ENCODE results near the gene UBL4B. TPM values are rescaled to one million over a fixed set of nuclear protein-coding genes. Genes with fewer than 3 reads are reported as not detected.

UBL4B gene
- polyA plus RNA-seq, 3 donors = 0.07 to 0.45 (median 0.09) TPM

DNA sequence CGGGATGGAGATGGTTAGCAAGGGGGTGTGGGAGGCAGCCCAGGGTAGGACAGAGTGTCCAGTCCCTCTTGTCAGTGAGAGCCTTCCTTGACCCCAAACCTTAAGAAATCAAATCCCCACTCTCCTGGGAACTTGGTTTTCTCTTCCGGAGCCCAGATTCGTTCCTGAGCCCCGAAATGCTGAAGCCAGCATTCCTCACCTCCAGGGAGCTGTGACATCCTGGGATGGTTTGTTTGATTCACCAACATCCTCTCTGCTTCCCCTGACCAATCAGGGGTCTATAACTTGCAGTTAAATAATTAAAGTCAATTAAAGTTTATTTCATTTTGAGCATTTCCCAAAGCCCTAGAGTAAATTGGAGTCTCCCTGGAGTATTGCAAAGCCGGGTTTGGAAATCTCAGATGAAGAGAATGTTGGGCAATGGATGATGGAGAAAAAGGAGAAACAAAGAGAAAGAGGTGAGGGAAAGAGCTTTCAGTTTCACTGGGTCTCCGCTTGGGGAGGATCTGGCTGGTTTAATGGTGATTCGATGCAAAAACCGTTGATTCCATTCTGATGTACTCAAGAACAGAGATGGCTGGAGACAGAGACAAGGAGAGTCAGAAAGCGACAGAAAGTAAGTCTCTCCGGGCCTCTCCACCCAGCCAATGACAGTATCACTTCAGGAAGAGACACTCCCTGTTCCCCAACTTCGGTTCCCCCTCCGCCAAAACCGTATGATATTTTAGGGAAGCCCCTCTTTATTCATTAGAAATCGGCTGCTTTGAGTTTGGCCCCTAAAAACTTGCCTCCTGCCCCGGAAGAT, 29.0 kb upstream of the UBL4B start:
- peak overlapping the region; percentile 5 for H3K27ac ChIP-seq (ENCODE audit: low read depth, low read length)
- 21 to 62% (median 22%) methylated on average over 15 of the region's 15 CpGs for WGBS, 3 donors

DNA sequence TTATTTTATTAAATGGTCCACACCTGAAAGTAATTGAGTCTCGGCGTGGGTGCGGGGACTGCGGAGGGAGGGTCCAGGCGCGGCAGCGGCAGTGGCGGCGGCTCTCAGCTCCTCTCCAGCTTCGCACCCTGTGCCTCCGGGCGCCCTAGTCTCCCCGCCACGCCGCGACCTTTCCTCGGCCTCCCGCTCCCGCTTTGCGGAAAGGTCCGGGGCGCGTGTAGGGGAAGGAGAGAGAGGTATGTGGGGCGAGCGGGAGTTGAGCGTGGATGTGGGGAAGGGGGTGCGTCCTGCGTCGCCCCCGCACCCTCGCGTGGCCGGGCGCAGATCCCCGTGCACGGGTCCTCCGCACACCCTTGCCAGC, 28.4 kb upstream of the UBL4B start:
- no peak overlapping the region for H3K27ac ChIP-seq (ENCODE audit: low read depth, low read length)
- WGBS, 3 donors = 5 to 14% (median 6%) methylated on average over 36 to 37 of the region's 37 CpGs

DNA sequence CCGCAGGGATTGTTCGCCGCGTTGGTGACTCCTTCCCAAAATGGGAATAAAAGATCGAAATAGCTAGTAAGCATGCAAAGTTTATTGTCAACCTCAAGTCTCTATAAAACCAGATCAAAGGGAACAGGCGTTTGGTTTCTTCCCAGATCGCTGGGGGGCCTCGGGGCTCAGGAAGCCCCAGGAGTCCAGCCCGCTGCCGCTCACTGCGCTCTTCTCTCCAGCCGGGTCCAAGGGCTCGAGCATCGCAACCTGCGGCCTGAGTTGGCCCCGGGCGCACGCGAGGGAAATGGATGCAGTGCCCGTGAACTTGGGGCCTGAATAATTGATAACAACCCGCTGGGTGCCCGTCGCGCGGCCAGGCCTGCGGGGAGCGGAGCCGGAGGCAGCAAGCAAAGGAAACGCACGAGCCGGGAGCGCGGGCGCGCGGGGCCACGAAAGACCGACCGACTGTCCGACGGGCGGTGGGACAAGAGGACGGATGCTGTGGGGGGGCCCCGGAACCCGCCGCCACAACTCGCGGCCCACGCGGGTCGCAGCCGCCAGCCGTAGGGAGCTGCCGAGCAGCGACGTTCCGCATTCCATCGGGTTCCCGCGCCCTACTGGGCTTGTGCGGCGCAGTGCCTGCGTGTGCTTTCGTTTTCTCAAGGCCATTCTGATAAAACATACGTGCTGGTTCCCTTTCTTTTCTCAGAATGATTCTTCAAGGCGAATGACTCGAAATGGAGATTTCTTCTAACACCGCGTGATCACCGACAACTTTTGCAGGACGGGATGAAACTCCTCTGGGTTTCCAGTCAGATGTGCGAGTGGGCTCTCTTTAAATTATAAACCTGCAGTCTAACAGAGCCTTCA, 27.8 kb upstream of the UBL4B start:
- no peak overlapping the region for H3K27ac ChIP-seq (ENCODE audit: low read depth, low read length)

DNA sequence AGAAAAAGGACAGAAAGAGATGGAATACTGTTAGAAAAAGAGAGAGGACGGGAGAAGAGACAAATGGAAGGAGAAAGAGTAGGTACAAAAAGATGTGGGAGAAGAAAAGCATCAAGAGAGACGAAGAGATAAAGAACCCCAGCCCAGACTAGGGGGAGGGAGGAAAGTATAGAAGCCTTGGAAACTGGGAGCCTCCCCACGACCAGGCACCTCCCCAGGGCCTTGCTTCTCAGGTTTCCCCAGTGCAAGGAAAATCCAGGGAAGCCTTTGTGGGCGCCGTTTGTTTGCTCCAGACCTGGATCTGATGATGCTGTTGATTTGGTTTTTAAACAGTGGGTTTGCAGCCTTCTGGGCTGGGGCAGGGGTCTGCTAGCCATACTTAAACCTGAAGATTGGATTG, 26.6 kb upstream of the UBL4B start:
- H3K27ac ChIP-seq (ENCODE audit: low read depth, low read length) = no peak overlapping the region
- WGBS, 3 donors = 78 to 91% (median 86%) methylated on average over 5 of the region's 5 CpGs

More for the DNA sequence above, 27.8 kb upstream of the UBL4B start:
- WGBS, 3 donors = 2 to 4% (median 3%) methylated on average over 71 to 72 of the region's 72 CpGs

DNA sequence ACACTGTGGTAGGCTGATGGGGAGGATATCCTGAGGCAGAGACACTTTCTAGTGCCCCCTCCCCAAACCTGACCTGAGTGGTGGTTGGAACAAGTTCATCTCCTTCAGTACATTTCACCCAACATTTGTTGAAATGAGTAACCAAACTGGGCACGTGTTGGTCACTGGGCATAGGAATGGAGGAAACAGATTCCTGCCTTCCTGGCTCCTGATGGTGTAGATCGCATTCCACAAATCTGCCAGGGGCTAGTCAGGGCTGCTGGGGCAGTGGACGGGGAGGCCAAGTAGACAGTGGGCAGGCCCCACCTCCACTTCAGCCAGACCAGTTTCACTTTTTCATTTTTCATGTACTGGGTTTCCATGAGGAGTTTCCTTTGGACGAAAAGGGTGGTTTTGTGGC, 25.3 kb upstream of the UBL4B start:
- no peak overlapping the region for H3K27ac ChIP-seq (ENCODE audit: low read depth, low read length)
- 69 to 81% (median 78%) methylated on average over 4 of the region's 4 CpGs for WGBS, 3 donors

DNA sequence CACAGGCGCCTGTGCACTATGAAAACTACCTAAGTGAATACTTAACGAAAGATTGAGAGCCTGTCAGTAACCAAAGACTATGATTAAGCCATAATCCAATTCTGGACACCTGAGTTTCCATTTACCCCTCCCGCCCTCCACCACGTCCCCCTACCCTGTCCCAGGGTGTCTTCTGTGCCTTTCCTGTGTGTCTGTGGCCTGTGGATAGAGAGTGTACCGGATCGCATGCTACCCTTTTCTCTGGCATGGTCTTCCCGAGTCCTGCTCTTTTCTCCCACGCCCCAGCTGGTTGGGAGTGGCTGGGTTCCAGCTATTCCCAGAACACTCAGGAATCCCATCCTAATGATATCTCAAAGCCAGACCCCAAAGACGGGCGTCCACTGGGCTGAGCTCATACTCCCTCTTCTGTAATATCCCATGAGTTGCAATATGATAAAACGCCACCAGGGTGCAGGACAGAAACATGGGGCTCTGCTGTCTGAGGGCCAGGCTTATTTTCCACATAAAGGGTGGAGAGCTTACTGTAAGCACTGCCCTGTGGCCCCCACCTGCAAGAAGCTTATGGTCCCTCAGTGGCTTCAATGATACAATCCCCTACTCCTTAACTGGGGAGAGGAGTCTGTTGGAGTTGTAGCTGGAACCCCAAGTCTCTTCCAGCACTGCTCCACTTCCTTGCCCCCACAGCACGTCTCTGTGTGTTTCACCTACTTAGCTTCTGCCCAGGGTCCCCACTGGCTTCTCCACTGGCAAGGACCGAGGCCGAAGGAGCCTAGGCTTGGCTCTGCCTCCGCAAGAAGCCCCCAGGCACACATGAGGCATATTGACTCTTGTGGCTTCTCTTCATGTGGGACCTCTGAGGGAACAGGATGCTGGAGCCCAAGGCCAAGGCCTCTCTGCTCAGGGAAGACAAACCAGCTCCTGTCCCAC, 24.2 kb upstream of the UBL4B start:
- no peak overlapping the region for H3K27ac ChIP-seq (ENCODE audit: low read depth, low read length)
- 47 to 54% (median 53%) methylated on average over 15 of the region's 15 CpGs for WGBS, 3 donors

DNA sequence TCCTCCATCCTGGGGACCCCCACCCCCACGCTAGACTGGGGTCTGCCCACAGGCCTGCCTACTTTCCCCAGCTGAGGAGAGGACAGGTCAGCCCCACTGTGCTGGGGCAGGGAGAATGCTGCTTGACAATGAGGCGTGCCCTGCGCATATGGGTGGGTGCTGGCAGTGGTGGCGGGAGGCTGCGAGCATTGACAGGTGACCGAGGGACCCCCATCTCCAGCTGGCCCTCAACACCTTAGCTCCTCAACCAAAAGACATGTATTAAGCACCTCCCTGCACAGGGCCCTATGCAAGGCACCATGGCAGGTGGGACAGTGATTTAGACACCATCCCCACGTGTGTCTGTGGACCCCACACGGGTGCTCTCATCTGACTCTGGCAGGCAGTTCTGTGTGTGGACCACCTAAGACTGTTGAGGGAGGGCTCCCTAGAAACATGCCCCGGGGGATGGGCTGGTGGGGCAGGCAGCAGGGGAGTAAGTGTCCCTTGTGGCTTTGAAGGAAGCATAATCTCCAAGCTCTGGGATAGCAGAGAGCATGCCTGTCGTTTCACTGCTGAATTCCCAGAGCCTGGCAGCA, 23.4 kb upstream of the UBL4B start:
- WGBS, 3 donors = 71 to 88% (median 82%) methylated on average over 10 of the region's 10 CpGs
- no peak overlapping the region for H3K27ac ChIP-seq (ENCODE audit: low read depth, low read length)

DNA sequence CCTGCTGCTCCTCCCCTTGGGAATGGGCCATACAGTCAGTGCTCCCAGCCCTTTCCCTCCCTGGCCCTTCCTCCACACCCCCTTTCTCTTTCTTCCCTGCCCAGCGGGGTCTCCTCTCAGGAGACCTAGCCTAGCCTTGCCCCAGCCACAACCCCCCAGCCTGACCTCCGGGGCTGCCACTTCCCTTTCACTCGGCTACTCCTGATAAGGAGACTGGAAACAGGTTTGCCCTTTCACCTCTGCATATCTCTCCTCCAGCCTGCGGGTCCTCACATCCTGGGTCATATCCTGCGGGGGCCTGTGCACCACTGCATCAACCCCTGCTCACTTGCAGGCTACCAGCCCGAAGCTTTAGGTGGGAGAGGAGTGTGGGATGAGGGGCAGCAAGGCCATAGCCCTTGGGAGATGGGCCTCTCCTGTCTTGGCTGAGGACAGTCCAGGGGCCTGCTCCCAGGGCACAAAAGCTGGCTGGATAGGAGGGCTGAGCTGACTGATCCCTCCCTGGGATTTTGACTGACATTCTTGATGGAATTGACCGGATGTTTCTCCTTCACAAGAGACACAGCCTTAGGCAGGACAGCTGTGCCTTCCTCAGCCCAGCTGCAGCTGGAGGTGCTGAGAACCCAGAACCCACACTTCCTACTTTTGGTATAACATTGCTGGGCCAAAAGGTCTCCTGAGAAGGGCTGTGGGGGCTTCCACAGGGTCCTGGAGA, 22.5 kb upstream of the UBL4B start:
- H3K27ac ChIP-seq (ENCODE audit: low read depth, low read length) = no peak overlapping the region
- WGBS, 3 donors = 42 to 55% (median 46%) methylated on average over 7 of the region's 7 CpGs

DNA sequence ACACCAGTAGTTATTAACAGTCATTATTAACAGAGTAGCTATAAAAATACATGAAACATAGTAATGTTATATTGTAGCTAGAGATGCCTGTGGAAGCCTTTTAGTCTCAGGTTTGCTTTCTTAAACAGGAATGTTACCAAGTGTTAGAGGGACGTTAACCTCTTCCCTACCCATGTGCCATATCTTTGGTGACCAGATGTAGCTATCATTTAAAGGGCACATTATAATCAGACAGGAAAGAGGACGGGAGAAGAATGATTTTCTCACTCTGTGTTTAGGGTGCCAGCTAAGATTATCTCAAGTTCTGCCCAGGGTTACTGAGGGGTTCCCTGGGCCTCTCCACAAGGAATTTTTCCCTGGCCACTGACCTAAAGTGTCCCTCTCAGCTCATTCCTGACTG, 20.9 kb upstream of the UBL4B start:
- no peak overlapping the region for H3K27ac ChIP-seq (ENCODE audit: low read depth, low read length)
- WGBS, 3 donors = 46 to 77% (median 68%) methylated on average over 2 of the region's 2 CpGs

DNA sequence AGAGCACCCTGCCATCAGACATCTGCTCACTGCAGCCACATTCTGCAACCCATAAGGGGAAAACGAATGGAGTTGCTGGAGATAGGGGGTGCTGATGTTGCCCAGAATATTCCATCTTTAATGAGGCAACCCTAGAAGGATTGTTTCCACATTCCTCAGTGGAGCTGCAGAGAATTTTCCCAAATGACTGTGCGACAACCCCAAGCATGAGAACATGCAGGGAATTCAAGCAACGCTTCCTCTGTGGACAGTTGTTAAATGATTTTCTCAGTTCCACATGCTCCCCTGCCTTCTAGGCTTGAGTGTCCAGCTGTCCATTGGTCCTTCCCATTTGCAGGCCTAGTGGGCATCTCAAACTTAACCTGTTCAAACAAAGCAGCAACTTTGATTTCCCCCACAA, 20.5 kb upstream of the UBL4B start:
- WGBS, 3 donors = 73 to 86% (median 77%) methylated on average over 3 of the region's 3 CpGs
- no peak overlapping the region for H3K27ac ChIP-seq (ENCODE audit: low read depth, low read length)

DNA sequence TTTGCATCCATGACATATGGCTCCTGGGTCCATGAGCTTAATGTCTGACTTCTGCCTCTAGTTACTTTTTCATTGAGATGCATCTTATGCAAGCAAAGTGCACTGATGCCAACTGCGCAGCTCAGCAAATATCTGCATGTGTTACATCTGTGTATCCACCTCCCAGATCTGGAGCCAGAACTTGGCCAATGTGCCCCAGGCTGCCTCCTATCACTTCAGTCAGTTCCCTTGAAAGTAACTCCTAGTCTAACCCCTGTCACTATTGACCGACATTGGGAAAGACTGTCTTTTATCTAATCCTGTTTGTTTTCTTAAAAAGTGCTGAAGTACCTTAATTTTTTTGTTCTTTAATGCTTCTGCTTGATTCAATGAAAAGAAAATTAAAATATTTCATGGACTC, 19.3 kb upstream of the UBL4B start:
- WGBS, 3 donors = 80 to 92% (median 86%) methylated on average over 2 of the region's 2 CpGs
- H3K27ac ChIP-seq (ENCODE audit: low read depth, low read length) = no peak overlapping the region

DNA sequence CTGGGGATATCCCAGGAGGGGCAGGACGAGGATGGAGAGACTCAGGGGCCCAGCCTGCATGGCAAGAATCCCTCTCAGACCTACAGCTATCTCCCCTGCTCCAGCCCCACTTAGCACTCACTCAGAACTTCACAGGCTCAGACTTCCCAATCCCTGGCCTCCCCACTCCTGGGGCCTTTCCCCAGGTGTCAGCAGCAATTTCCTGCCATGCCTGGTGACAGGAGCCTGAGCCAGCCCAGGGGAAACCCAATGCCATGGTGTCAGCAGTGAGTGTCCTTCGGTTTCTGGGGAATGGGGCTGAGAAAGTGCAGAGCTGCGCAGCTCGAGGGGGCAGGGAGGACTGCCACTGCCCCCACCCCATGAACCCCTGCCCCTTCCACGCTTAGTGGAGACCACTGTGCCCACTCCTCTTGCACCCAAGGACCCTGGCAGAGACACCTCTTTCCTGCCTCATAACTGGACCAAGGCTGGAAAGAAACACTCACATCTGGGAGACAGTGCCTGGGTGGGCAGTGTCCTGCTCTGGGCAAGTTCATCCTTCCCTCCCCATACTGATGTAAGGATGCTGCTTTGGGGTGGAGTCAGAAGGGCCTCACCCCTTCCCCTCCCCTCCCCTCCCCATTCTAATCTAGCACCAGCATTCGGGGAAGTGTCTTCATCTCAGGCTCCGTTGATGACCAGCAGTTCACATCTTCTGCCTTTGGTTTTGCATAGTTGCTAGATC, 17.1 kb upstream of the UBL4B start:
- 62 to 68% (median 66%) methylated on average over 7 of the region's 7 CpGs for WGBS, 3 donors
- no peak overlapping the region for H3K27ac ChIP-seq (ENCODE audit: low read depth, low read length)

DNA sequence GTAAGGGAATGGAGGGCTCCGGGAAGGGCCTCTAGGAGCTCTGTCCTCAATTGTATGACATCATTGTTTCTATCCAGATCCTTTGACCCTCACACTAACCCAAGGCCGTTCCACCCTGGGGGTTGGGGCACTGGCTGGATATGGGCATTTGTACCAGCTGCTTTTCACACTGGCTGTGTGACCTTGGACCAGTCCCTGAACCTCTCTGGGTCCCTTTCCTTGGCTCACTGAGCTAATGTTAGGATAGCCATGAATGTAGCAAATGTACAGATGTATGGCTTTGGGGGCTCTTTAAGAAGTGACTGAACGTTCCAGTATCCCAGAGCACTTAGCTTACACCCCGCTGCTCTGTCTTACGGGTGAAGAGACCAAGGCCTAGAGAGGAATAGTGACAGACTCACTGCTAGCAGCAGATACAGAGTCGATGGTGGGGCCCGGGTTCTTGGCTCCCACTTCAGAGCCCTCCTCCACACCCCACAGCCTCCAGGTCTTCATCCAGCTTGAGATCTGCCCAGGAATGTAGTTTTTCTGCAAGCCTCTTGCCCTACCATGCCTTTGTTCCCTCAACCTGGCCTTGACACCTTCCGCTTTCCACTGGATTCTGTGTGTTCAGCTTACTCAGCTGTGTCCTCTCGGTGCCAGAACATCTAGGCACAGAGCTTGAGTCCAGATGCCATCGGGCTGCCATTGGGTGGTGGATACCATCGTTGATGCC, 14.6 kb upstream of the UBL4B start:
- WGBS, 3 donors = 64 to 87% (median 85%) methylated on average over 11 of the region's 11 CpGs
- no peak overlapping the region for H3K27ac ChIP-seq (ENCODE audit: low read depth, low read length)

DNA sequence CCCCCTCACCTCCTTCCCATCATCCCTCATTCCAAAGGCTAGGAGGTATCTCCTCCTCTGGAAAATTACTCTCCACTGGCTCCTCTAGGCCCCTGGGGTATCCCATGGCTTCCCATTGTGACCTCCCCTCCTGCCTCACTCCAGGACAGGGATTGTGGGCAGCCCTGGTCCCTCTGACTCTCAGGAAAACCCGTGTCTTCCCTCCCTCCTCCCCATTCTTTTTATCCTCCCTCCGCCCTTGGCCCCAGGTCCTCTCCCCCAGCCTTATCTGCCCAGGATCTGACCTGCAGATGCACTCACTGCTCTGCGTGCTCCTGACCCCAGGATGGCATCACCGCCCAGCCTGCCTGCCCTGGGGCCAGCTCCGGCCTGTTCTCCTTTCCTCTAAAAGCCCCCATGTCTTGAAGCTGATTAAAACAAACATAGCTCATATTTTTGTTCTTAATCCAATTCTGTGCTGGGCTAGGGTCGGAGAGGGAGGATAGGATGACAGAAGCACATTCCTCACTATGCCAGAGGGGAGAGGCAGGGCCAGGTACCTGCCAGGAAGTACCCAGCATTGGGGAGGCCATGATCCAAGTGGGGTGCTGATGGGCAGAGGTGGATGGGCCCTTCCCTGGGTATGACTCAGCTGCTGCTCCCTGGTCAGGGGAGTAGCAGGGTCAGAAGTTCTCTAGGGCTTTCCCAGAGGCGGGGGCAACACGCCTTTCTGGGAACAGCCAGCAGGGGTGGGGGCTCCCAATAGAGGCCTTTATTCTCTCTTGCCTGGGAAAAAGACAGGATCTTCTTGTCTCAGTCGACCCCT, 13.8 kb upstream of the UBL4B start:
- WGBS, 3 donors = 69 to 81% (median 71%) methylated on average over 9 of the region's 9 CpGs
- no peak overlapping the region for H3K27ac ChIP-seq (ENCODE audit: low read depth, low read length)

DNA sequence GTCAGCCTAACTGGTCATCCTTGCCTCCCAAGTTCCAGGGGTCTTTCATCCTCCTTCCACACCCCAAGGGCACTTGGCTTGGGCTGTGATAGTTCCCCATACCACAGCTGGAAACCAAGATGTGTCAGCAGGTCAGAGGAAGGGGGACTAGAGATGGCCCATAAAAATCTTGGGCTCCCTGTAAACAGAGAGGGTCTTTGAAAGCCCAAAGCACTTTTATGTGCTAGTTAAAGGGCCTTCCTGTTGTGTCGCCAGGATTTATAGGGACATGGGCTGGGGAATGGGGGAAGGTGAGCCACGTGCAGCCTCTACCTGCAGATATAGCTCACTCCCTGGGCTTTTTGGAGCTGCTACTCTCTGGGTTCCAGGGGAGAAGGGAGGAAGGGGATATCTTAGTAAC, 11.9 kb upstream of the UBL4B start:
- WGBS, 3 donors = 58 to 95% (median 91%) methylated on average over 2 of the region's 2 CpGs
- no peak overlapping the region for H3K27ac ChIP-seq (ENCODE audit: low read depth, low read length)

DNA sequence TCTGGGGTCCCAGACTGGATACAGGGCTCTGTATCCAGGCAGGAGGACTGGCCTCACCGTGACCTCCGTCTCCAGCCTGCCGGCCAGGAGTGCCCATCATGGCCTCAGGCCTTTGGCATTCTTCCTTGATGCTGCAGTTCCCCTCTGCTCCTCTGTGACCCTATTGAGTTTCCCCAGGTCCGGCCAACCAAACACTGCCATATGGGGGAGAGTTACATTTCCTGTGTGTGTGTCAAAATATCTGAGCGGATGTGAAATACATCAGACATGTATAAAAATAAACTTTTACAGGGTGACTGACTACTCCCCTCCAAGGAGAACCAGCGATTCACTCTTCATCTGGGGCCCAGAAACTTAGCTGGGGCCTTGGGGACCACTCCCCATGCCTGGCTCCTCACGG, 10.2 kb upstream of the UBL4B start:
- WGBS, 3 donors = 35 to 65% (median 40%) methylated on average over 7 of the region's 7 CpGs

More for the DNA sequence above, 10.2 kb upstream of the UBL4B start:
- no peak overlapping the region for H3K27ac ChIP-seq (ENCODE audit: low read depth, low read length)

All from adipose tissue (tissue), 3 donors.